ENCODE results near the gene AKAP3.

The AKAP3 gene

GRCh38 chr12:4591180-4591687, 57.6 kb downstream of the AKAP3 start:
- no peak for DNase-seq

GRCh38 chr12:4589941-4590340, 58.9 kb downstream of the AKAP3 start:
- no peak for DNase-seq

DNA sequence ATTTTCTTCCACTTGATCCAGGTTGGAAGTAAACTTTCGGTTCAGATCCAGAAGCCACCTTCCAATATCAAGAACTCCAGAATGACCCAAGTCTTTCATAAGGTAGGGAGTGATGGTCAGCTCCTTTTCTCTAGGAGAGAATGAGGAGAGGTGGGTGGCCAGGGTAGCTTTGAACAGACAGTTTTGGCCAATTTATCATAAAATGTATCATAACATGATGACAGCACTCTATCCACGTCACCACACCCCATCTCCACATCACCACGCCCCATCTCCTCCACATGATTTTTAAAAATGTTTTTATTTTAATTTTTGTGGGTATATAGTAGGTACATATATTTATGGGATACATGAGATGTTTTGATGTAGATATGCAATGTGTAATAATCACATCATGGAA, 59.9 kb downstream of the AKAP3 start:
- DNase-seq, result no peak

- DNase-seq, result no peak
Measured at GRCh38 chr12:4587108-4587507, 61.7 kb downstream of the AKAP3 start.

DNA sequence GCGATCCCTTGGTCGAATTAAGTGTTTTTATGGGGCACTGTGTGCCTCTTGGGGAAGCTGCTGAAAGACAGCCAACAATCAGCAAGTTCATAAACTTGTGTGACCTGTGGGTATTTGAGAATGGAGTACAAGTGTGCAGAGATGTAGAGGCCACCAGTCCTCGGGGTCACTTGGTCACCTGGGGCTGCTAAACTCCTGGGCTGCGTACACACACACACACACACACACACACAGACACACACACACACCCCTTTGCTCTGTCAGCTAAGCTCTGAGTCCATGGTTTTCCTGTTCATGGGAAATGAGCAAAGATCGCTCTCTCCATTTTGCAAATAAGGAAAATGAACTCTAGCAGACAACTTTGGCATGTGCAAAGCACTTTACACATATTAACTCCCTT, 62.4 kb downstream of the AKAP3 start:
- DNase-seq, result no peak

GRCh38 chr12:4584896-4585295, 64.0 kb downstream of the AKAP3 start:
- no peak for DNase-seq

DNA sequence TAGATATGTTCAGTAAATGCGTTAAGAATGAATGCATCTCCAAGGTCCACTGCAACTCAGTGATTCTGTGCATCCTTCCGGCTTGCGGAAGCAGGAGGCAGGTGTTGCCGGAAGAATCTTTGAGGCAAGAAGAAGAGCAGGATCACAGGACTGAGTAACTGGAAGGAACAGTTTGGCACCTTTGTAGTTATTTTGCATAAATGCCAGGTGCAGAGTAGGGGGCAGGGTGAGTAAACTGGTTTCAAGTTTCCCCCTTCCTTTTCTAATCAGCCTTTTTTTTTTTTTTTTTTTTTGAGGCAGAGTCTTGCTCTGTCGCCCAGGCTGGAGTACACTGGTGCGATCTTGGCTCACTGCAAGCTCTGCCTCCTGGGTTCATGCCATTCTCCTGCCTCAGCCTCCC, 64.6 kb downstream of the AKAP3 start:
- DNase-seq, result no peak

GRCh38 chr12:4580281-4580688, 68.6 kb downstream of the AKAP3 start:
- no peak for DNase-seq

- peak; percentile 34 for DNase-seq
Measured at GRCh38 chr12:4579305-4580102, 69.3 kb downstream of the AKAP3 start.

DNA sequence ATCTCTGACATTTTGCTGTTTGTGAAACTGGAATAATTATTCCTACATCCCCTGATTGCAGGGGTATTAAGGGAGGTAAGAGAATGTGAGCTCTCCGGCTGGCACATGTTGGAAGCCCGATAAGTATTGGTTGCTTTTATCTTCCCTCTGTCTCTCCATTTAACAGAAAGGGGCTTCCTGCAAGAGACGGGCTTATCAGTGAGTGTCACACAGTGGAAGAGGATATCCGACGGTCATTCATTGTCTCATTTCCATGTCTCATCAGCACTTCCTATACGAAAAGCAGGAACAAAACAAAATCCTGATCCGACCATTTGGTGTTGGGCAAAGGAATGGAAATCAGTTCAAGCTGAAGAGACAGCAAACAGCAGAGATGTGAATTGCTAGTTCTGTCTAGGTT, 76.2 kb downstream of the AKAP3 start:
- no peak for DNase-seq

DNA sequence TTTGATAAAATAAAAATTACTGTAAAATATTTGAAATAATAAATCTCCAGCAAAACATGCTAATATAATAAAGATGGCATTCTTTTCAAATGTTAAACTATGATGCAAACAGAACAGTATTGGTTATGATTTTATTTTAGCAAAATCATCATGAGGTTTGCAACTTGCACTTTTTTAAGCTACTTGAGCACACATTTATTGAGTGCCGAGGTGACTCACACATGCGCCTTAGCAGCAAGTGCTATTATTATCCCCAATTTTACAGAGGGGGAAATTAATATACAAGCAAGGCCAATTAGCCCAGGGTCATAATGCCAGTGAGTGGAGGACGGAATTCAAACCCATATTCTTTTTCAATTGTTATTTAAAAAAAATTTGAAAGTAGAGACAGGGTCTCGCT, 79.6 kb downstream of the AKAP3 start:
- DNase-seq, result no peak

GRCh38 chr12:4567073-4567881, 81.6 kb downstream of the AKAP3 start:
- peak; percentile 19 for DNase-seq

- no peak for DNase-seq
Measured at GRCh38 chr12:4566474-4566873, 82.4 kb downstream of the AKAP3 start.

All from GDM1 (cell line).